Measurements from ENCODE around the gene PLIN1.

DNA sequence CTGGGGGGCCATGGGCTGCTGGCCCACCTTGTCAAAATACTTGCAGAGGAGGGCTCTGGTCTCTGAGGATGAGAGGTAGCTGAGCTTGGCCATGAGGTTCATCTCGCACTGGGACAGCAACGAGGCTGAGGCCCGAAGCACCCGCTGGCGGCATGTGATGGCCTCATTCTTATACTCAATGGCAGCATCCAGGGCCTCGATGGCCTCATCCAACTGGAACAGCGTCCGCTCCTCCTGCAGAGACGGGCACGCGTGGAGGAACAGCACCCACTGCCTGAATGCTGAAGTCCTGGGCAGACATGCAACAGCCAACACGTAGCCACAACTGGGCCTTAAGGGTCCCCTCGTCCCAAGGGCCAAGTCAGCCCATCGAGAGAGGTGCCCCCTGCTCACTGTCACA lies 48.9 kb downstream of the PLIN1 start:
- no peak for TF ChIP-seq CTCF (conservative IDR thresholded peaks at IDR 0.05; ENCODE audit: low read depth, low read length)
- TF ChIP-seq EZH2 (IDR thresholded peaks at IDR 0.05; ENCODE audit: borderline replicate concordance, low read depth, low read length, poor library complexity, severe bottlenecking): no peak
